Glutamatergic neuron (in vitro differentiated cells): Measurements from ENCODE around the gene PYGO2. TPM values are rescaled to one million over a fixed set of nuclear protein-coding genes. Genes with fewer than 3 reads are reported as not detected.
A peak's percentile ranks its signal among the peaks of the same experiment; 100 is the strongest.

Experiments
- DNase-seq: peaks from one replicate; pipeline ENCODE4 v3.0.0; 2022
- H3K27ac Mint-ChIP-seq: one replicate; pipeline ENCODE4 v1.8.0; 2020; ENCODE audit warnings: mild to moderate bottlenecking, mixed read lengths, inconsistent platforms; ENCODE audit not compliant: unreplicated experiment
- H3K27me3 Mint-ChIP-seq: one replicate; pipeline ENCODE4 v1.8.0; 2020; ENCODE audit warnings: mild to moderate bottlenecking, moderate library complexity, mixed read lengths, inconsistent platforms; ENCODE audit not compliant: unreplicated experiment
- H3K36me3 Mint-ChIP-seq: one replicate; pipeline ENCODE4 v1.8.0; 2020; ENCODE audit warnings: mild to moderate bottlenecking, mixed read lengths, inconsistent platforms; ENCODE audit not compliant: unreplicated experiment
- H3K4me1 Mint-ChIP-seq: one replicate; pipeline ENCODE4 v1.8.0; 2020; ENCODE audit warnings: mild to moderate bottlenecking, low read depth, mixed read lengths, inconsistent platforms; ENCODE audit not compliant: unreplicated experiment
- H3K4me3 Mint-ChIP-seq: one replicate; pipeline ENCODE4 v1.8.0; 2020; ENCODE audit warnings: mild to moderate bottlenecking, mixed read lengths, inconsistent platforms; ENCODE audit not compliant: unreplicated experiment
- H3K9me3 Mint-ChIP-seq: one replicate; pipeline ENCODE4 v1.8.0; 2020; ENCODE audit warnings: mild to moderate bottlenecking, moderate library complexity, mixed read lengths, inconsistent platforms; ENCODE audit not compliant: unreplicated experiment
- total RNA-seq: library from RNA; stranded (reverse); fragmentation: NEBNext Ultra II Directional; extraction: Animal tissue kit (Norgen Biotek cat#: 25700); gene quantifications from one replicate; pipeline ENCODE4 v1.2.1, GENCODE V29; 2021; ENCODE audit not compliant: unreplicated experiment
- TF ChIP-seq, protein P1 (sequence below): fragments of 200-600 bp; sonication (generic); IDR thresholded peaks from one replicate; pipeline ENCODE4 v1.5.0; 2021; ENCODE audit not compliant: partially characterized antibody, unreplicated experiment

Gene PYGO2
- total RNA-seq, 1 donor from 2014 or later = 32.7 TPM

DNA sequence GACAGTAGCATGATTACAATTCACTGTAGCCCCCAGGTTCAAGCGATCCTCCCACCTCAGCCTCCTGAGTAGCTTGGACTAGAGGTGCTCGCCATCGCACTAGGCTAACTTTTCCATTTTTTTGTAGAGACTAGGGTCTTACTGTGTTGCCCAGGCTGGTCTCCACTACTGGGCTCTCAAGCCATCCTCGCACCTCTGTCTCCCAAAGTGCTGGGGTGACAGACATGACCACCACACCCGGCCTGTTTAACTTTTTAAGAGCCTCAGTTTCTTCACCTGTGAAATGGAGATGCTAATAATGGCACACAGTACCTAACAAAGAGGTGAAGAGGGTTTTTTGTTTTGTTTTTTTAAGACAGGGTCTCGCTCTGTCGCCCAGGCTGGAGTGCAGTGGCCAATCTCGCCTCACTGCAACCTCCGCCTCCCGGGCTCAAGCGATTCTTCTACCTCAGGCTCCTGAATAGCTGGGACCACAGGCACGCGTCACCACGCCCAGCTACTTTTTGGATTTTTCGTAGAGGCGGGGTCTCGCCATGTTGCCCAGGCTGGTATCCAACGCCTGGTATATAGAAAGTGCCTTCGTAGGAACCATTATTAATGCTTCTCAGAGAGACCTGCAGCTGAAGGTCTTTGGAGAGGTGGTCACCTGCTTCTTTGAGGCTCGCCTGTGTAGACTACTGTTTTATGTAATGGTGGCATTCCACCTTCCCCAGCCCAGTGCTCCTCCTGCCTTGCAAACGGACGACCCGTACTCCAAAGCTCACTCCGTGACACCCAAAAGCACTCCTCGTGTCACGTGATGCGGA is 25.6 kb downstream of the PYGO2 start:
- TF ChIP-seq, protein P1, sequence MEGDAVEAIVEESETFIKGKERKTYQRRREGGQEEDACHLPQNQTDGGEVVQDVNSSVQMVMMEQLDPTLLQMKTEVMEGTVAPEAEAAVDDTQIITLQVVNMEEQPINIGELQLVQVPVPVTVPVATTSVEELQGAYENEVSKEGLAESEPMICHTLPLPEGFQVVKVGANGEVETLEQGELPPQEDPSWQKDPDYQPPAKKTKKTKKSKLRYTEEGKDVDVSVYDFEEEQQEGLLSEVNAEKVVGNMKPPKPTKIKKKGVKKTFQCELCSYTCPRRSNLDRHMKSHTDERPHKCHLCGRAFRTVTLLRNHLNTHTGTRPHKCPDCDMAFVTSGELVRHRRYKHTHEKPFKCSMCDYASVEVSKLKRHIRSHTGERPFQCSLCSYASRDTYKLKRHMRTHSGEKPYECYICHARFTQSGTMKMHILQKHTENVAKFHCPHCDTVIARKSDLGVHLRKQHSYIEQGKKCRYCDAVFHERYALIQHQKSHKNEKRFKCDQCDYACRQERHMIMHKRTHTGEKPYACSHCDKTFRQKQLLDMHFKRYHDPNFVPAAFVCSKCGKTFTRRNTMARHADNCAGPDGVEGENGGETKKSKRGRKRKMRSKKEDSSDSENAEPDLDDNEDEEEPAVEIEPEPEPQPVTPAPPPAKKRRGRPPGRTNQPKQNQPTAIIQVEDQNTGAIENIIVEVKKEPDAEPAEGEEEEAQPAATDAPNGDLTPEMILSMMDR = no peak
- peak overlapping the region; percentile 99 for H3K27ac Mint-ChIP-seq
- H3K4me1 Mint-ChIP-seq = peaks cover 16% of the 10 kb centered on the region
- H3K36me3 Mint-ChIP-seq = no peaks in the 10 kb centered on the region
- H3K4me3 Mint-ChIP-seq = peak overlapping the region; percentile 99
- peaks cover 3% of the 10 kb centered on the region for H3K9me3 Mint-ChIP-seq
- H3K27me3 Mint-ChIP-seq = peaks cover 2% of the 10 kb centered on the region
- no peak for DNase-seq

DNA sequence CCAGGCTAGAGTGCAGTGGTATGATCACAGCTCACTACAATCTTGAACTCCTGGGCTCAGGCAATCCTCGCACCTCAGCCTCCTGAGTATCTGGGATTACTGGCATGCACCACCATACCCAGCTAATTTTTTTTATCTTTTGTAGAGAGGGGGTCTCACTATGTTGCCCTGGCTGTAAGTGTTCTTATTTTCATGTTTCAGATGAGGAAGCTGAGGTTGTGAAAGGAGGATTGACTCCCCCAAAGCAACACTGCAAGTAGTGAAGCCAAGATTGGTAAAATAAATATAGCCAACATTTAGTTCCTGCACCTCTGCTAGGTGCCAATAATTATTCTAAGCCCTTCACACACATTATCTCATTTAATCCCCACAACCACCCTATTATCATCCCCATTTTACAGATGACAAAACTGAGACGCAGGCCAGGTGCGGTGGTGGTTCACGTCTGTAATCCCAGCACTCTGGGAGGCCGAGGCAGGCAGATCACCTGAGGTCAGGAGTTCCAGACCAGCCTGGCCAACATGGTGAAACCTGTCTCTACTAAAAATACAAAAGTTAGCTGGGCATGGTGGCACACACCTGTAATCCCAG is 27.1 kb downstream of the PYGO2 start:
- no peaks in the 10 kb centered on the region for H3K36me3 Mint-ChIP-seq
- H3K4me1 Mint-ChIP-seq = peaks cover 9% of the 10 kb centered on the region
- TF ChIP-seq, protein P1 = no peak
- no peak overlapping the region for H3K27ac Mint-ChIP-seq
- no peak for DNase-seq
- H3K27me3 Mint-ChIP-seq = peaks cover 2% of the 10 kb centered on the region
- no peak overlapping the region for H3K4me3 Mint-ChIP-seq
- peaks cover 3% of the 10 kb centered on the region for H3K9me3 Mint-ChIP-seq

DNA sequence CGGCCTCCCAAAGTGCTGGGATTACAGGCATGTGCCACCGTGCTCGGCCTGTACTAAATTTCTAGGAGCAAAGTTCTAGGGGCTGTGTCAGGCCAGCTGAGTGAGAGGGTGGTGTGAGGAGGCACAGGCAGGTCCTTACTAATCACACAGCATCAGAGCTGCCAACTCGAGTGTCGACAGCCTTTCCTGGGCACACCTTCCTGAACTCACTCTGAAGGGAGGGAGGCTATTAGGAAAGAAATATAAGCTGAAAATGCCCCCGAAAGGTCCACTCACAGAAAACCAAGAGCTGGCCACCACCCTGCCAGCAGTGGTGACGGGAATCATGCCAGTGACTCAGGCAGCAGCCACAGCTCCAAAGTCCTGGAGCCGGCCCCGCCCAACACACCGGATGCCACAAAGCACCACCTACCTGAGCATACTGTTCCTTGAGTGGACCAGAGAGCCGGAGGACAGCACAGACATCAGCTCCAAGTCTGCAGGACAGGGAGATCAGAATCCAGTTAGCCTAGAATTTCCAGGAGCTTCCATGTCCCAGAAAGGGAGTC is 29.6 kb downstream of the PYGO2 start:
- Mint-ChIP-seq H3K27me3 (no peaks in the 10 kb centered on the region), H3K36me3 (no peaks in the 10 kb centered on the region), H3K4me3 (no peak overlapping the region), H3K27ac (no peak overlapping the region), H3K4me1 (peaks cover 2% of the 10 kb centered on the region), H3K9me3 (peaks cover under 1% of the 10 kb centered on the region)
- DNase-seq = no peak
- TF ChIP-seq, protein P1 = no peak

DNA sequence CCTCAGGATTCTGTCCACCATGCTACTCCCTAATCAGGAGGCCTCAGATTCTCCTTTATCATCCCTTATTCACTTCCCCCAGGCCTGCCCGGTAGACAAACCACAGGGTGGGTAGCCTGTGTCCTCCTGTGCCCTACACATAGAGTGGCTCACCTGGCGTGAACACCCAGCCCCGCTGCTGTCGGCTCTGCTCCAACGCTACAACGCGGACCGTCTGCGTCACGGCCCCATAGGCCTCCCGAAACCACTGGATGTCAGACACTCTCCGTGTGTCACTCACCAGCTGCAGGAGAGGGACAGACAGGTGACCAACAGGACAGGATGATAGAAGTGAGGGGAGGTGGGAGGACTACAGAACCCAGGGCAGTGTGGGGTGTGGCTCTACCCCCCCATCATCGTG is 35.4 kb downstream of the PYGO2 start:
- H3K27ac Mint-ChIP-seq = no peak overlapping the region

More for the DNA sequence above, 35.4 kb downstream of the PYGO2 start:
- no peak for DNase-seq
- Mint-ChIP-seq H3K9me3 (no peaks in the 10 kb centered on the region), H3K4me1 (no peaks in the 10 kb centered on the region), H3K27me3 (no peaks in the 10 kb centered on the region), H3K4me3 (no peak overlapping the region), H3K36me3 (no peaks in the 10 kb centered on the region)
- TF ChIP-seq, protein P1 = no peak
